ENCODE results near the gene ARHGAP28.
"Not testable (repeated sequence)": the region's sequence is repeated elsewhere in the genome, so short reads cannot be mapped to it uniquely, and the experiment has no call there.

The ARHGAP28 gene

GRCh38 chr18:6814882-6815425 lies 85.4 kb downstream of the ARHGAP28 start:
- no peak for DNase-seq (ENCODE audit: low read depth, low spot score)

- DNase-seq (ENCODE audit: low read depth, low spot score): no peak
Measured at GRCh38 chr18:6816154-6816553, 86.6 kb downstream of the ARHGAP28 start.

GRCh38 chr18:6819332-6819731 lies 89.8 kb downstream of the ARHGAP28 start:
- no peak for DNase-seq (ENCODE audit: low read depth, low spot score)

- DNase-seq (ENCODE audit: low read depth, low spot score): no peak
Measured at GRCh38 chr18:6820314-6820713, 90.8 kb downstream of the ARHGAP28 start.

GRCh38 chr18:6821356-6821755 lies 91.8 kb downstream of the ARHGAP28 start:
- no peak for DNase-seq (ENCODE audit: low read depth, low spot score)

- not testable (repeated sequence) for DNase-seq (ENCODE audit: low read depth, low spot score)
Measured at GRCh38 chr18:6827161-6827560, 97.6 kb downstream of the ARHGAP28 start.

- not testable (repeated sequence) for DNase-seq (ENCODE audit: low read depth, low spot score)
Measured at GRCh38 chr18:6827566-6827965, 98.0 kb downstream of the ARHGAP28 start.

- no peak for DNase-seq (ENCODE audit: low read depth, low spot score)
Measured at GRCh38 chr18:6830916-6831315, 101.4 kb downstream of the ARHGAP28 start.

- no peak for DNase-seq (ENCODE audit: low read depth, low spot score)
Measured at GRCh38 chr18:6835345-6835744, 105.8 kb downstream of the ARHGAP28 start.

GRCh38 chr18:6836331-6836730 lies 106.8 kb downstream of the ARHGAP28 start:
- DNase-seq (ENCODE audit: low read depth, low spot score): peak; percentile 5

- DNase-seq (ENCODE audit: low read depth, low spot score): no peak
Measured at GRCh38 chr18:6837904-6838303, 108.4 kb downstream of the ARHGAP28 start.

- no peak for DNase-seq (ENCODE audit: low read depth, low spot score)
Measured at GRCh38 chr18:6842081-6842480, 112.6 kb downstream of the ARHGAP28 start.

GRCh38 chr18:6843308-6843707 lies 113.8 kb downstream of the ARHGAP28 start:
- DNase-seq (ENCODE audit: low read depth, low spot score): no peak

GRCh38 chr18:6845521-6845920 lies 116.0 kb downstream of the ARHGAP28 start:
- not testable (repeated sequence) for DNase-seq (ENCODE audit: low read depth, low spot score)

GRCh38 chr18:6850396-6850795 lies 120.9 kb downstream of the ARHGAP28 start:
- no peak for DNase-seq (ENCODE audit: low read depth, low spot score)

- no peak for DNase-seq (ENCODE audit: low read depth, low spot score)
Measured at GRCh38 chr18:6851480-6851879, 122.0 kb downstream of the ARHGAP28 start.

GRCh38 chr18:6854811-6855210 lies 125.3 kb downstream of the ARHGAP28 start:
- DNase-seq (ENCODE audit: low read depth, low spot score): no peak

GRCh38 chr18:6855767-6856166 lies 126.3 kb downstream of the ARHGAP28 start:
- no peak for DNase-seq (ENCODE audit: low read depth, low spot score)

- DNase-seq (ENCODE audit: low read depth, low spot score): peak; percentile 26
Measured at GRCh38 chr18:6857300-6857699, 127.8 kb downstream of the ARHGAP28 start.

GRCh38 chr18:6859676-6860422 lies 130.3 kb downstream of the ARHGAP28 start:
- DNase-seq (ENCODE audit: low read depth, low spot score): no peak

- no peak for DNase-seq (ENCODE audit: low read depth, low spot score)
Measured at GRCh38 chr18:6860804-6861448, 131.4 kb downstream of the ARHGAP28 start.

- no peak for DNase-seq (ENCODE audit: low read depth, low spot score)
Measured at GRCh38 chr18:6865251-6865650, 135.7 kb downstream of the ARHGAP28 start.

- DNase-seq (ENCODE audit: low read depth, low spot score): no peak
Measured at GRCh38 chr18:6866552-6867085, 137.1 kb downstream of the ARHGAP28 start.
